Measurements from ENCODE around the gene RAB40B.

RAB40B gene

DNA sequence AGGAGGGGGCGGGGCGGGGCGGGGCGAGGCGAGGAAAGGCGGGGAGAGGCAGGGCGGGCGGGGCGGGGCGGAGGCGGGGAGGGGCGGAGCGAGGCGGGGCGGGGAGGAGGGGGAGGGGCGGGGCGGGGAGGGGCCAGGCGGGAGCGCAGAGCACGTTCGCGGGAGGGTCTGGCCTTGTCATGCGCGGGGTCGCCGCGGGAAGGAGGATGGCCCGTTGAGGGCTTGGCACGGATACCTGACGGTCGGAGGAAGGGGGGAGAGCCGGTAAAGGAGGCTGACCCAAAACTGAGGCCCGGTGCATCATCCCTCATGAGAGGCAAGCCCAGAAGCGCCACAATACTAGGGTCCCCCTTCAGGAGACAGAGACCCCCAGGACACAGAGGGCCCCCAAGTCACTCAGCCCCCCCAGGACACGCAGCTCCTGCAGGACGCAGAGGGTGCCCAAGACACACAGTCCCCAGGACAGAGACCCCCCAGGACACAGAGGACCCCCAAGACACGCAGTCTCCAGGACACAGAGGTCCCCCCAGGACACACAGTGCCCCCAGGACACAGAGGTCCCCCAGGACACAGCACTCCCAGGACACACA is 49.7 kb downstream of the RAB40B start:
- peak in 3 of 5 experiments; percentile 12 to 39 (median 33) for DNase-seq

GRCh38 chr17:82648165-82648668 is 50.3 kb downstream of the RAB40B start, which contains the start of gene WDR45B:
TSS of gene WDR45B (minus strand) at chr17:82648444. CDS start at chr17:82648340, 104 bp downstream.
- peak; percentile 70 to 97 (median 84) for DNase-seq

- DNase-seq, result peak; percentile 20 to 51 (median 41)
Measured at GRCh38 chr17:82647593-82648164, 50.8 kb downstream of the RAB40B start.

GRCh38 chr17:82645516-82645915 is 53.0 kb downstream of the RAB40B start:
- DNase-seq, result no peak

- DNase-seq, result no peak
Measured at GRCh38 chr17:82644148-82644547, 54.4 kb downstream of the RAB40B start.

DNA sequence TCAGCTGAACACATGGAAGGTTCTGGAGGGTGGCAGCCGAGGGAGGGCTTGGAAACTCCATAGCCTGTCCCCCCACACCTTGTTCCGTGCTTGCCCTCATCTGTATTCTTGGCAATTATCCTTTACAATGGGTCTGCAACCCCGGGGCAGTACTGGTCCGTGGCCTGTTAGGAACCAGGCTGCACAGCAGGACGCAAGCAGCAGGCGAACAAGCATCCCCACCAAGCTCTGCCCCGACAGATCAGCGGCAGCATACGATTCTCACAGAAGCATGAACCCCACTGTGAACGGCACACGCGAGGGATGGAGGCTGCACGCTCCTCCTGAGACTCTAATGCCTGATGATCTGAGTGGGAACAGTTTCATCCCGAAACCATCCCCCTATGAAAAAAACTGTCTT is 56.5 kb downstream of the RAB40B start:
- DNase-seq, result no peak

DNA sequence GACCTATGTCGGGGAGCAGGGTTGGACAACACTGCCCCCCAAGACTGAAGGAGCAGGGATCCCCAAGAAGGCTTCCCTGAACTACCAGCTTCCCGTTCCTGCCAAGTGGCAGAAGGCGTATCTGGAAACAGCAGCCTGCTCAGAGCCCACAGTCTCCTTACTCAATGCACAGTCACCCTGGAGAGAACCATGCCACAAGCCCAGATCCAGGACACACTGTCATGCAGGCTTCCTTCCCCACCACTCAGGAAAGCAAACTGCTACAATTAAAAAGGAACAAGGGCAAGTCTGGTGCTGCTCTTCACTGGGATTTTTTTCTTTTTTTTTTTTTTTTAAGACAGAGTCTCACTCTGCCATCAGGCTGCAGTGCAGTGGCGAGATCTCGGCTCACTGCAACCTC is 58.5 kb downstream of the RAB40B start:
- no peak for DNase-seq

DNA sequence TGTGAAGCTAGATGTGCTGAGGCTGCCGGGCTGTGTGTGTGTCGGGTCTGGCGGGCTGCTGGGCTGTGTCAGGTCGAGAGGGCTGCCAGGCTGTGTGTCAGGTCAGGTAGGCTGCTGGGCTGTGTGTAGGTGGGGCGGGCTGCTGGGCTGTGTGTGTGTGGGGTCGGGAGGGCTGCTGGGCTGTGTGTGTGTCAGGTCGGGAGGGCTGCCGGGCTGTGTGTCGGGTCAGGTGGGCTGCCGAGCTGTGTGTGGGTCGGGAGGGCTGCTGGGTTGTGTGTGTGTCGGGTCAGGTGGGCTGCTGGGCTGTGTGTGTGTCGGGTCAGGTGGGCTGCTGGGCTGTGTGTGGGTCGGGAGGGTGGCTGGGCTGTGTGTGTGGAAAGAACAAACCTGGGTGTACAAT is 58.9 kb downstream of the RAB40B start:
- no peak for DNase-seq

GRCh38 chr17:82638183-82638773 is 60.2 kb downstream of the RAB40B start:
- no peak for DNase-seq

DNA sequence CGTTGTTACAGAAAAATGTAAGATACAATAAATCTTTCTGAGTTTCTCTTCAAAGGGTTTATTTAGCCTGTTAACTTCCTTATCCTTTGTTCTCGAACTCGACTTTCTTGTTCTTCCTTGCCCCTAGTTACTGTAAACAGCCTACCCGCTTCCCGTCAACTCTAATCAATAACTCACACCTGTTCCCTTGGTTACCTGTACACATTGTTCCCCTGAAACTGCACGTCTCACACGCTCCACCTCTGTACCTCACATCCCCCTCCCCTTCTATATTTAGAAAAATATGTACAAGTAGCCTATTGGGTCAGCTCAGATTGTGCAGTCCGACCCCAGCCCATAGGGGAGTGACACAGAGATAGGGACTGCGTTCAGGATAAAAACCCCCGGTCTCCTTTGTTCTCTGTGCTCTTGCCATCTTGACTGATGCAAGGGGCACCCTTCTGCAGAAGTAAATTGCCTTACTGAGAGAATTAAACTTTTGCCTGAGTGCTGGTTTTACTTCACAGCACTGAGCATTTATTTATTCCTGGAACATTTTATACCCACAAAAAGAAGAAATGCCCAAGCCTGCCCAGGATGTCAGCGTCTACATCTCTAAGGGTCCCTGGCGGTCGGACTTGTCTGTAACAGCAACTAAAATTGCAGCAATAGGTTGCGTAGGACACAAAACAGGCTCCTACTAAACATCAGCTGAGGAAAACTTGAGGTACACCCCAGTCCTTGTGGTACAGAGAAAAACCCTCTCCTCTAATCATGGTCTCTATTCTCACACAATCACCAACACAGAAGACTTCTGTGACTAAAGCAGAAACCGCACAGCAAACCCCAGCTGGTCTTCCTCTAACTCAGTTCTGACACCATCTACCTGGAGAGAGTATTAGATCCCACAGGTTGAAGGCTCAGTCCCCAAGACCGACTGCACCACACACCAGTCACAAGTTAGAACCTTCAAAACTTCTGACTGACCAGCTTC is 61.6 kb downstream of the RAB40B start:
- DNase-seq, result no peak

GRCh38 chr17:82633343-82633742 is 65.2 kb downstream of the RAB40B start:
- peak in 1 of 5 experiments; percentile 26 for DNase-seq

GRCh38 chr17:82632451-82632850 is 66.0 kb downstream of the RAB40B start:
- DNase-seq, result no peak

- no peak for DNase-seq
Measured at GRCh38 chr17:82631544-82631943, 67.0 kb downstream of the RAB40B start.

DNA sequence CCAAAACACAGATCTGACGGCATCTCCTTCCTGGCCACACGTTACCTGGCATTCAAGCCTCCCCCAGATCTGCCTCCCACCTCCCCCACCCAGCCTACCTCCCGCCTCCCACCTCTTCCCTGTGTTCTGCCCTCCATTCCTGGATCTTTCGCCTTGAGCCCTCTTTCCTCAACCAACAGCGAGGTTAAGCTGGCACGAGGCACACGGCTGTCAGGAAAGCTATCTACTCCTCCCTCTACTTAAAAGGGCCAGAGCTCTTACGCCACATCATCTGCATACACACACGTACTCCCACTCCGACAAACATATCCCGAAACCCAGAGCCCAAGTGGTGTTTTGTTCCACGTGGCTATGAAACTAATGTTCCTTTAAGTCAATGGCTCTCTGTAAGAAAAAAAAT is 68.3 kb downstream of the RAB40B start:
- DNase-seq, result no peak

GRCh38 chr17:82629748-82630147 is 68.8 kb downstream of the RAB40B start:
- no peak for DNase-seq

DNA sequence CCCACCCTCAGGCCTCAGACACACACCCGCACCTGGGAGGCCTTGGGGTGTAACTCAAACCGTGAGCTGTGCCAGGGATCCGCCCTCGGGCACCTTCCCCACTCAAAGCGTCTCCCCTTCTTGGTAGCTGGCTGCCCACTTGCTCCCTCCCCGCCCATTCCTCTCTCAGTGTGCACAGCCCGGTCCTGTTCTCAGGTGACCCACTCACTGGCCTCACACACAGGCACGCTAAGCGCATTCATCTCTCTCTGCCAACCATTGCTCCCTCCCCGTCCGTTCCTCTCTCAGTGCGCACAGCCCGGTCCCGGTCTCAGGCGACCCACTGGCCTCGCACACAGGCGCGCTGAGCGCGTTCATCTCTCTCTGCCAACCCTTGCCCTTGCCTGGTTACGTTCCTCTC is 71.1 kb downstream of the RAB40B start:
- DNase-seq, result no peak

GRCh38 chr17:82623707-82624106 is 74.8 kb downstream of the RAB40B start:
- DNase-seq, result no peak

DNA sequence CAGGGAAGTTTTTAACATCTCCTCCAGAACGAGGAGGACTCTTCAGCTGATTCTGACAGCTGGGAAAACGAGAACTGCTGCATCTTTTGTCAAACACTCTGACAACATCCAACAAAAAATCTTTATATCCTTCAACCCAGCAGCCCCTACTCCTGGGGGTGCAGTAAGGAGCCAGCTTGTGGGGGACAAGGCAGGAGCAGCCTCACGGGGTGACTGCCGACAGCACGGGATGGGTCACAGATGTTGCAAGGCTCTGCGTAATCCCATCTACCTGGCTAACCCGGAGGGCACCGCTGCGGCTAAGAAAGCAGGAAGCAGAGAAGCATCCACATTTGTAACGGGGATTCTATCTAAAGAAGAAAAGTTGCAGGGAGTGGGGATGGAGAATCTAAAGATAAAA is 78.9 kb downstream of the RAB40B start:
- no peak for DNase-seq

- no peak for DNase-seq
Measured at GRCh38 chr17:82619211-82619610, 79.3 kb downstream of the RAB40B start.

- no peak for DNase-seq
Measured at GRCh38 chr17:82616021-82616711, 82.3 kb downstream of the RAB40B start.

- no peak for DNase-seq
Measured at GRCh38 chr17:82615084-82616020, 83.1 kb downstream of the RAB40B start.
